Measurements from ENCODE around the gene RPH3AL. TPM values are rescaled to one million over a fixed set of nuclear protein-coding genes. Genes with fewer than 3 reads are reported as not detected.

The RPH3AL gene
- polyA plus RNA-seq, 3 donors: 0.71 to 1.9 (median 1.5) TPM

DNA sequence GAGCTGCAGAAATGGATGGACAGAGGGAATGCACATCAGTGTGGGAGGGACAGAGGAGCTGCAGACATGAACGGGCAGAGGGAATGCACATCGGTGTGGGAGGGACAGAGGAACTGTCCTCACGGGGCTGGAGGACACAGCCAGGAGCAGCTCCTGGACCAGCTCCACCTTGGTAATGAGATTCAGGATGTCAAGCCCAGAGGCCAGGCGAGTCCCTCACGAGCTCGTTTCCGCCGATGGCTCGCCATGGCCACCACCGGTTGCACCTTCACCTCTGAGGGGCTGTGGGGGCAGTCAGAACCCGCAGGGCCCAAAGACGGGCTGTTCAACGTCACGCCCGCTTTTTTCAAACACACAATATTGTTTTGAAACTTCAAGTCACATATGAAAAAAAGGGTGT, 56.2 kb downstream of the RPH3AL start:
- Histone ChIP-seq H3K9me3 (replicated peaks in 1 of 2; ENCODE audit: control insufficient read depth in 1 of 2, insufficient read depth in 1 of 2, low read length in 2 of 2) (no peaks in the 10 kb centered on the region), H2AFZ (ENCODE audit: insufficient read depth, low read depth, low read length, poor library complexity, severe bottlenecking) (no peak overlapping the region), H3K4me1 (ENCODE audit: control insufficient read depth in 1 of 2, insufficient read depth in 2 of 2, low read length in 2 of 2) (peaks cover 0 to 9% of the 10 kb centered on the region in 2 donors), H3K4me2 (replicated peaks; ENCODE audit: extremely low read depth, low read length, poor library complexity, severe bottlenecking) (no peak overlapping the region), H3K27me3 (ENCODE audit: control insufficient read depth in 2 of 2, insufficient read depth in 2 of 2, low read length in 2 of 2) (peaks cover 0 to 2% of the 10 kb centered on the region in 2 donors), H4K20me1 (ENCODE audit: insufficient read depth, low read length) (no peaks in the 10 kb centered on the region), H3K36me3 (replicated peaks in 1 of 2; ENCODE audit: control insufficient read depth in 1 of 2, insufficient read depth in 2 of 2, low read length in 2 of 2) (no peaks in the 10 kb centered on the region), H3K9ac (ENCODE audit: insufficient read depth, low read length, poor library complexity, severe bottlenecking) (no peak overlapping the region), H3K27ac (ENCODE audit: low read depth in 1 of 2, low read length in 2 of 2) (no peak overlapping the region), H3K4me3 (replicated peaks in 1 of 3; ENCODE audit: low read depth in 2 of 3, low read length in 3 of 3) (no peak overlapping the region), H3K79me2 (ENCODE audit: insufficient read depth, low read length) (no peaks in the 10 kb centered on the region)
- Mint-ChIP-seq H3K27ac (no peak overlapping the region), H3K9me3 (peaks cover 0 to 3% (median 0%) of the 10 kb centered on the region in 7 donors), H3K4me1 (peaks cover 27% of the 10 kb centered on the region), H3K27me3 (ENCODE audit: low read depth in 3 of 3) (peaks cover 16 to 30% (median 20%) of the 10 kb centered on the region in 3 donors), H3K4me3 (no peak overlapping the region), H3K36me3 (no peaks in the 10 kb centered on the region)
- TF ChIP-seq, protein P1, sequence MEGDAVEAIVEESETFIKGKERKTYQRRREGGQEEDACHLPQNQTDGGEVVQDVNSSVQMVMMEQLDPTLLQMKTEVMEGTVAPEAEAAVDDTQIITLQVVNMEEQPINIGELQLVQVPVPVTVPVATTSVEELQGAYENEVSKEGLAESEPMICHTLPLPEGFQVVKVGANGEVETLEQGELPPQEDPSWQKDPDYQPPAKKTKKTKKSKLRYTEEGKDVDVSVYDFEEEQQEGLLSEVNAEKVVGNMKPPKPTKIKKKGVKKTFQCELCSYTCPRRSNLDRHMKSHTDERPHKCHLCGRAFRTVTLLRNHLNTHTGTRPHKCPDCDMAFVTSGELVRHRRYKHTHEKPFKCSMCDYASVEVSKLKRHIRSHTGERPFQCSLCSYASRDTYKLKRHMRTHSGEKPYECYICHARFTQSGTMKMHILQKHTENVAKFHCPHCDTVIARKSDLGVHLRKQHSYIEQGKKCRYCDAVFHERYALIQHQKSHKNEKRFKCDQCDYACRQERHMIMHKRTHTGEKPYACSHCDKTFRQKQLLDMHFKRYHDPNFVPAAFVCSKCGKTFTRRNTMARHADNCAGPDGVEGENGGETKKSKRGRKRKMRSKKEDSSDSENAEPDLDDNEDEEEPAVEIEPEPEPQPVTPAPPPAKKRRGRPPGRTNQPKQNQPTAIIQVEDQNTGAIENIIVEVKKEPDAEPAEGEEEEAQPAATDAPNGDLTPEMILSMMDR (IDR thresholded peaks at IDR 0.05): no peak
- 86% methylated on average over 10 of the region's 15 CpGs for WGBS (ENCODE audit: insufficient coverage)
- no peak for DNase-seq
- intact Hi-C loops (cut with micrococcal nuclease): no loop called here

DNA sequence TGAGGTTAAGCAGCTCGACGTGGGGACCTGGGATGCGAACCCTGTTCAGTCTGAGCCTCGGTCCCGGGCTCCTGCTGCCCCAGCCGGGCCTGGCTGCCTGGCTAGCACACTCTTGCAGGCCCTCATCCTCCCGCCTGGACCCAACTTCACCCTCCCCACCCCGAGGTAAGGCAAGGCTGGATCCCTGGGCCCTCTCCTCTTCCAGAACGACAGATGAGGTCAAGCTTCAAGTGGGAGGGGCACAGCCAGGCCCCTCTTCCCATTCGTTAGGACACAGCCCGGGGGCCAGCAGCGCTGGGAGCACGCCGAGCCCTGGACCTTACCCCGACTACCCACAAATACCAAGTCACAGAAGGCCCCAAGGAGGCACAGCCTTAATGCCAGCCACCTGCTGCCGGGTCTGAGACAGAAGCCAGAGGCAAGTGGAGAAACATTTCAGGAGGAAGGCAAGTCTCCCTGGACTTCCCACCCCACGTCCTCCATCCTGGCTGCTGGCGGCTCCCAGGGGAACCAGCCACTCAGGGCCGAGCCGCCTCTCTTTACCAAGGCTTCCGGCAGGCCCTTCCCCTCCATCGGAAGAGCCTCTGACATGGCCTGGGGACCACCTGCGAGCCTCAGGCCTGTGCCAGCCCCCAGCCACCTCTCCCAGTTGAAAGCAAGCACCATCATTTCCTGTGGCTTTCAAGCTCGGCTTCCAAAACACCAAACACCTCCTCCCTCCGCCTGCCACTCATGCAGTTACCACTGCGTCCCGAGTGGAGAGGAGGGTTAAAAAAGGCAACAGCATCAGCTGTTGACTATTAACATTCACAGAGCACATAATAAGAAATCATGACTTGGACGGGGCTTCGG, 59.9 kb downstream of the RPH3AL start:
- peak overlapping the region in 1 of 3 experiments; percentile 12 for H3K4me3 ChIP-seq (replicated peaks in 1 of 3; ENCODE audit: low read depth in 2 of 3, low read length in 3 of 3)
- peak overlapping the region; percentile 63 to 78 for H3K4me3 Mint-ChIP-seq

More for the DNA sequence above, 59.9 kb downstream of the RPH3AL start:
- intact Hi-C loops (cut with micrococcal nuclease): no loop called here
- no peak overlapping the region for H2AFZ ChIP-seq (ENCODE audit: insufficient read depth, low read depth, low read length, poor library complexity, severe bottlenecking)
- H4K20me1 ChIP-seq (ENCODE audit: insufficient read depth, low read length): no peaks in the 10 kb centered on the region
- no peak overlapping the region for H3K27ac ChIP-seq (ENCODE audit: low read depth in 1 of 2, low read length in 2 of 2)
- 52% methylated on average over 20 of the region's 29 CpGs for WGBS (ENCODE audit: insufficient coverage)
- H3K36me3 Mint-ChIP-seq: no peaks in the 10 kb centered on the region
- H3K9ac ChIP-seq (ENCODE audit: insufficient read depth, low read length, poor library complexity, severe bottlenecking): no peak overlapping the region
- no peak overlapping the region for H3K4me2 ChIP-seq (replicated peaks; ENCODE audit: extremely low read depth, low read length, poor library complexity, severe bottlenecking)
- no peak overlapping the region for H3K27ac Mint-ChIP-seq
- H3K36me3 ChIP-seq (replicated peaks in 1 of 2; ENCODE audit: control insufficient read depth in 1 of 2, insufficient read depth in 2 of 2, low read length in 2 of 2): no peaks in the 10 kb centered on the region
- H3K27me3 Mint-ChIP-seq (ENCODE audit: low read depth in 3 of 3): peaks cover 18 to 28% (median 20%) of the 10 kb centered on the region in 3 donors
- peaks cover 0 to 9% of the 10 kb centered on the region in 2 donors for H3K4me1 ChIP-seq (ENCODE audit: control insufficient read depth in 1 of 2, insufficient read depth in 2 of 2, low read length in 2 of 2)
- peaks cover 0 to 3% (median 0%) of the 10 kb centered on the region in 7 donors for H3K9me3 Mint-ChIP-seq
- H3K79me2 ChIP-seq (ENCODE audit: insufficient read depth, low read length): no peaks in the 10 kb centered on the region
- no peak for DNase-seq
- no peaks in the 10 kb centered on the region for H3K9me3 ChIP-seq (replicated peaks in 1 of 2; ENCODE audit: control insufficient read depth in 1 of 2, insufficient read depth in 1 of 2, low read length in 2 of 2)
- peaks cover 0 to 2% of the 10 kb centered on the region in 2 donors for H3K27me3 ChIP-seq (ENCODE audit: control insufficient read depth in 2 of 2, insufficient read depth in 2 of 2, low read length in 2 of 2)
- peaks cover 30% of the 10 kb centered on the region for H3K4me1 Mint-ChIP-seq
- TF ChIP-seq, protein P1 (IDR thresholded peaks at IDR 0.05): no peak
